ENCODE measurements around the gene PRKAR2A. TPM values are rescaled to one million over a fixed set of nuclear protein-coding genes. Genes with fewer than 3 reads are reported as not detected.
A peak's percentile ranks its signal among the peaks of the same experiment; 100 is the strongest.

PRKAR2A gene
- total and polyA plus RNA-seq, 2 experiments from 2014 or later: 15.7 to 172 TPM

DNA sequence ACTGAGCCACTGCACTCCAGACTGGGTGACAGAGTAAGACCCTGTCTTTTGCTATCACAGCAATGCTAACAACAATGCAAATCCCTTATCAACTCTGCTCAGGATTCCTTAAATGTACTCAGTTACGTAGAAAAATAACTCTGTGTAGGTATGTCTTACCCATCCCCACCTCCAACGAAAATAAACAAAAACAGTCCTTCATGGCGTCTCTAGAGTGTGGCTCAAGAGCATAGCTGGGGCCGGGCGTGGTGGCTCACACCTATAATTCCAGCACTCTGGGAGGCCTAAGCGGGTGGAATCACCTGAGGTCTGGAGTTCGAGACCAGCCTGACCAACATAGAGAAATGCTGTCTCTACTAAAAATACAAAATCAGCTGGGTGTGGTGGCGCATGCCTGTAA is 148.8 kb downstream of the PRKAR2A start:
- H3K4me3 ChIP-seq: no peak overlapping the region
- DNase-seq (ENCODE audit: low read depth in 1 of 2, low spot score in 1 of 2): no peak
- no peaks in the 10 kb centered on the region for H3K27me3 ChIP-seq
- H3K4me1 ChIP-seq (ENCODE audit: low read depth): peaks cover 3% of the 10 kb centered on the region
- H3K27ac ChIP-seq: no peak overlapping the region
- TF ChIP-seq, protein P1, sequence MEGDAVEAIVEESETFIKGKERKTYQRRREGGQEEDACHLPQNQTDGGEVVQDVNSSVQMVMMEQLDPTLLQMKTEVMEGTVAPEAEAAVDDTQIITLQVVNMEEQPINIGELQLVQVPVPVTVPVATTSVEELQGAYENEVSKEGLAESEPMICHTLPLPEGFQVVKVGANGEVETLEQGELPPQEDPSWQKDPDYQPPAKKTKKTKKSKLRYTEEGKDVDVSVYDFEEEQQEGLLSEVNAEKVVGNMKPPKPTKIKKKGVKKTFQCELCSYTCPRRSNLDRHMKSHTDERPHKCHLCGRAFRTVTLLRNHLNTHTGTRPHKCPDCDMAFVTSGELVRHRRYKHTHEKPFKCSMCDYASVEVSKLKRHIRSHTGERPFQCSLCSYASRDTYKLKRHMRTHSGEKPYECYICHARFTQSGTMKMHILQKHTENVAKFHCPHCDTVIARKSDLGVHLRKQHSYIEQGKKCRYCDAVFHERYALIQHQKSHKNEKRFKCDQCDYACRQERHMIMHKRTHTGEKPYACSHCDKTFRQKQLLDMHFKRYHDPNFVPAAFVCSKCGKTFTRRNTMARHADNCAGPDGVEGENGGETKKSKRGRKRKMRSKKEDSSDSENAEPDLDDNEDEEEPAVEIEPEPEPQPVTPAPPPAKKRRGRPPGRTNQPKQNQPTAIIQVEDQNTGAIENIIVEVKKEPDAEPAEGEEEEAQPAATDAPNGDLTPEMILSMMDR (IDR thresholded peaks at IDR 0.05; ENCODE audit: low read depth, low read length): no peak
- H3K36me3 ChIP-seq: peaks cover 20% of the 10 kb centered on the region
- H3K9me3 ChIP-seq (ENCODE audit: low read depth): no peaks in the 10 kb centered on the region

GRCh38 chr3:48697952-48698351 is 149.7 kb downstream of the PRKAR2A start:
- TF ChIP-seq, protein P1 (IDR thresholded peaks at IDR 0.05; ENCODE audit: low read depth, low read length): peak; percentile 9
- no peaks in the 10 kb centered on the region for H3K9me3 ChIP-seq (ENCODE audit: low read depth)
- H3K27ac ChIP-seq: peak overlapping the region; percentile 10
- H3K4me1 ChIP-seq (ENCODE audit: low read depth): peaks cover 3% of the 10 kb centered on the region
- DNase-seq (ENCODE audit: low read depth in 1 of 2, low spot score in 1 of 2): peak in 1 of 2 donors; percentile 13
- H3K4me3 ChIP-seq: no peak overlapping the region
- H3K36me3 ChIP-seq: peaks cover 30% of the 10 kb centered on the region
- no peaks in the 10 kb centered on the region for H3K27me3 ChIP-seq

- H3K27me3 ChIP-seq: no peaks in the 10 kb centered on the region
- peaks cover 3% of the 10 kb centered on the region for H3K4me1 ChIP-seq (ENCODE audit: low read depth)
- H3K36me3 ChIP-seq: peaks cover 42% of the 10 kb centered on the region
- no peaks in the 10 kb centered on the region for H3K9me3 ChIP-seq (ENCODE audit: low read depth)
- H3K27ac ChIP-seq: no peak overlapping the region
- no peak overlapping the region for H3K4me3 ChIP-seq
- no peak for DNase-seq (ENCODE audit: low read depth in 1 of 2, low spot score in 1 of 2)
- TF ChIP-seq, protein P1 (IDR thresholded peaks at IDR 0.05; ENCODE audit: low read depth, low read length): no peak
Measured at GRCh38 chr3:48696601-48697000, 151.1 kb downstream of the PRKAR2A start.

Other genes starting within 250 kb of the PRKAR2A start
- 620 and 675 TPM in 2 replicates for gene UQCRC1, start 238.2 kb downstream of the PRKAR2A start, total RNA-seq
- 735 and 870 TPM in 2 replicates for gene UQCRC1, start 238.2 kb downstream of the PRKAR2A start, polyA plus RNA-seq
- gene TMEM89, start 226.1 kb downstream of the PRKAR2A start, total RNA-seq: not detected in 2 replicates
- 0.59 TPM in 1 of 2 replicates, not detected in the other for gene TMEM89, start 226.1 kb downstream of the PRKAR2A start, polyA plus RNA-seq
- gene SLC26A6, start 212.4 kb downstream of the PRKAR2A start, total RNA-seq: 55.8 and 87.4 TPM in 2 replicates
- 52.0 and 68.1 TPM in 2 replicates for gene SLC26A6, start 212.4 kb downstream of the PRKAR2A start, polyA plus RNA-seq
- 5.4 and 5.9 TPM in 2 replicates for gene CELSR3, start 185.0 kb downstream of the PRKAR2A start, total RNA-seq
- 3.1 and 3.4 TPM in 2 replicates for gene CELSR3, start 185.0 kb downstream of the PRKAR2A start, polyA plus RNA-seq
- 68.7 and 73.4 TPM in 2 replicates for gene NCKIPSD, start 162.0 kb downstream of the PRKAR2A start, total RNA-seq
- 49.6 and 51.7 TPM in 2 replicates for gene NCKIPSD, start 162.0 kb downstream of the PRKAR2A start, polyA plus RNA-seq
- gene IP6K2, start 130.7 kb downstream of the PRKAR2A start, total RNA-seq: 87.4 and 119 TPM in 2 replicates
- 130 and 140 TPM in 2 replicates for gene IP6K2, start 130.7 kb downstream of the PRKAR2A start, polyA plus RNA-seq
- gene SLC25A20, start 51.0 kb upstream of the PRKAR2A start, total RNA-seq: 20.9 and 25.1 TPM in 2 replicates
- 24.0 and 28.2 TPM in 2 replicates for gene SLC25A20, start 51.0 kb upstream of the PRKAR2A start, polyA plus RNA-seq
- gene ARIH2, start 71.0 kb upstream of the PRKAR2A start, total RNA-seq: 89.3 and 116 TPM in 2 replicates
- 78.1 and 78.6 TPM in 2 replicates for gene ARIH2, start 71.0 kb upstream of the PRKAR2A start, polyA plus RNA-seq
- 63.3 and 76.5 TPM in 2 replicates for gene P4HTM, start 142.4 kb upstream of the PRKAR2A start, total RNA-seq
- 60.4 and 84.7 TPM in 2 replicates for gene P4HTM, start 142.4 kb upstream of the PRKAR2A start, polyA plus RNA-seq
- 176 and 223 TPM in 2 replicates for gene WDR6, start 159.5 kb upstream of the PRKAR2A start, total RNA-seq
- 276 and 277 TPM in 2 replicates for gene WDR6, start 159.5 kb upstream of the PRKAR2A start, polyA plus RNA-seq
- 78.0 and 81.0 TPM in 2 replicates for gene DALRD3, start 170.7 kb upstream of the PRKAR2A start, total RNA-seq
- 54.6 and 96.2 TPM in 2 replicates for gene DALRD3, start 170.7 kb upstream of the PRKAR2A start, polyA plus RNA-seq
- 217 and 361 TPM in 2 replicates for gene NDUFAF3, start 174.2 kb upstream of the PRKAR2A start, total RNA-seq
- 280 and 310 TPM in 2 replicates for gene NDUFAF3, start 174.2 kb upstream of the PRKAR2A start, polyA plus RNA-seq
- 155 and 186 TPM in 2 replicates for gene IMPDH2, start 181.5 kb upstream of the PRKAR2A start, total RNA-seq
- gene IMPDH2, start 181.5 kb upstream of the PRKAR2A start, polyA plus RNA-seq: 118 and 179 TPM in 2 replicates
- 94.4 and 116 TPM in 2 replicates for gene QRICH1, start 246.2 kb upstream of the PRKAR2A start, total RNA-seq
- 42.0 and 44.3 TPM in 2 replicates for gene QRICH1, start 246.2 kb upstream of the PRKAR2A start, polyA plus RNA-seq